Heart right ventricle (tissue), 16 donors: Measurements from ENCODE around the gene SULT1C2. TPM values are rescaled to one million over a fixed set of nuclear protein-coding genes. Genes with fewer than 3 reads are reported as not detected.
A peak's percentile ranks its signal among the peaks of the same experiment; 100 is the strongest.

Source experiments
- ATAC-seq, 8 donors: fragments of 200-7000 bp; cut with Tn5 transposase; one replicate each; pipeline ENCODE4 v1.9.1; 2020; ENCODE audit warnings: mild to moderate bottlenecking in 8 of 8, moderate library complexity in 8 of 8, moderate number of reproducible peaks in 1 of 8
- DNase-seq, 2 donors: peaks; one replicate each; pipeline ENCODE4 v3.0.0-alpha.2; 2020
- H3K27ac ChIP-seq, 10 donors: fragments of 200-600 bp; sonication (generic) in 2 of 10; one replicate each; pipeline versions ENCODE4 v1.5.0 to v1.8.0; 2020 to 2022; ENCODE audit warnings: mild to moderate bottlenecking in 3 of 10
- H3K27me3 ChIP-seq, 7 donors: fragments of 200-600 bp; one replicate each; pipeline ENCODE4 v1.8.0; 2021 to 2022; ENCODE audit warnings: mild to moderate bottlenecking in 2 of 7
- H3K36me3 ChIP-seq, 9 donors: fragments of 200-600 bp; sonication (generic) in 1 of 9; one replicate each; pipeline versions ENCODE4 v1.5.0 to v1.8.0; 2020 to 2022; ENCODE audit warnings: mild to moderate bottlenecking in 2 of 9
- H3K4me1 ChIP-seq, 9 donors: fragments of 200-600 bp; sonication (generic) in 1 of 9; one replicate each; pipeline versions ENCODE4 v1.5.0 to v1.8.0; 2020 to 2022; ENCODE audit warnings: mild to moderate bottlenecking in 4 of 9
- H3K4me3 ChIP-seq, 10 donors: fragments of 200-600 bp; sonication (generic) in 2 of 10; one replicate each; pipeline versions ENCODE4 v1.5.0 to v1.8.0; 2020 to 2022; ENCODE audit warnings: mild to moderate bottlenecking in 7 of 10, moderate library complexity in 2 of 10
- H3K9me3 ChIP-seq, 11 donors: fragments of 200-600 bp in 10 of 11; sonication (generic) in 2 of 11; one replicate each; pipeline versions ENCODE4 v1.5.0 to v1.8.0; 2013 to 2022; ENCODE audit warnings: mild to moderate bottlenecking in 2 of 11, control low read depth in 1 of 11, moderate library complexity in 1 of 11
- CTCF ChIP-seq, 9 donors: fragments of 200-600 bp; sonication (generic) in 2 of 9; IDR thresholded peaks; one replicate each; pipeline versions ENCODE4 v1.5.0 to v1.8.0; 2021 to 2022; ENCODE audit warnings: antibody characterized with exemption in 9 of 9, mild to moderate bottlenecking in 5 of 9, moderate library complexity in 1 of 9
- WGBS, 2 donors: extraction: QIAGEN DNeasy Blood & Tissue Kit; methylation state at CpG; one replicate each; pipeline ENCODE4 v1.1.7; 2013; ENCODE audit warnings: inconsistent platforms in 1 of 2; 5-methylcytosine and 5-hydroxymethylcytosine counted together
- intact Hi-C, 10 donors: fragments of 100-400 bp; cut with DNase I; formaldehyde crosslinking; loops; one replicate each; pipeline versions ENCODE4 v1.11.1 to v1.14.2; 2022
- polyA plus RNA-seq, 2 donors: library from polyadenylated mRNA; stranded (reverse); fragments of 200-250 nt; gene quantifications; one replicate each; pipeline ENCODE4 v1.2.3, GENCODE V29; 2013
- total RNA-seq, 10 donors: library from RNA; stranded (reverse); fragmentation: NEBNext Ultra II Directional in 3 of 10; extraction: Animal tissue kit (Norgen Biotek cat#: 25700) in 3 of 10; gene quantifications; one replicate each; pipeline versions ENCODE4 v1.2.1 to v1.2.4, GENCODE V29; 2021 to 2023
- donor health status: Arrhythmogenic right ventricular cardiomyopathy.
- donor health status: ischemic (EF 13 %, LVEDD 7.1; RV severe dilation, severe dysfunction).
- donor health status: healthy with polysubstance abuse.
- donor health status: DM: no; HTN: yes; CAD: no.
- donor health status: DM: no; HTN: no; CAD: no.
- donor health status: ischemic (EF 25% LVEDD 6.9; RV normal size, moderate dysfunction).
- donor health status: ischemic (EF 25% LVEDD 5.7; RV mildly dilated, moderate dysfunction).
- donor health status: healthy.
- donor health status: DM: yes; HTN: yes; CAD: no.
- donor health status: Ischemic cardiomyopathy.
- donor health status: ischemic (EF 35%, LVEDD 5.7; RV mildly dilated, moderate dysfunction).
- donor health status: nonischemic (EF 11% LVEDD 7.7; RV severe dilation, severe dysfunction).
- donor health status: DM: yes; HTN: yes; CAD: no.
- donor health status: PGD.
- donor health status: ischemic (EF 29% LVEDD 5.4; RV normal size, mild dysfunction).
- donor health status: nonischemic (EF 23%, LVEDD 6.1; RV moderate dilation, normal function).

The SULT1C2 gene
- total and polyA plus RNA-seq, 12 donors: 0.19 to 2.4 (median 1.1) TPM; not detected in 2

GRCh38 chr2:108262036-108262435, 26.7 kb upstream of the SULT1C2 start:
- Histone ChIP-seq H3K36me3 (no peaks in the 10 kb centered on the region), H3K9me3 (no peaks in the 10 kb centered on the region), H3K27ac (no peak overlapping the region), H3K4me1 (no peaks in the 10 kb centered on the region), H3K27me3 (no peaks in the 10 kb centered on the region), H3K4me3 (no peak overlapping the region)
- no peak for TF ChIP-seq CTCF (IDR thresholded peaks at IDR 0.05)
- intact Hi-C loops: no loop called here
- ATAC-seq (no peak), DNase-seq (no peak)
- WGBS, 2 donors: 58 to 65% methylated on average over 1 of the region's 1 CpG

GRCh38 chr2:108263401-108263800, 25.3 kb upstream of the SULT1C2 start:
- Histone ChIP-seq H3K9me3 (no peaks in the 10 kb centered on the region), H3K36me3 (no peaks in the 10 kb centered on the region), H3K4me1 (no peaks in the 10 kb centered on the region), H3K27ac (no peak overlapping the region), H3K27me3 (no peaks in the 10 kb centered on the region), H3K4me3 (no peak overlapping the region)
- DNase-seq: no peak
- ATAC-seq: no peak
- no peak for TF ChIP-seq CTCF (IDR thresholded peaks at IDR 0.05)
- intact Hi-C loops: no loop called here

GRCh38 chr2:108266218-108266617, 22.5 kb upstream of the SULT1C2 start:
- no peak overlapping the region for H3K4me3 ChIP-seq
- H3K9me3 ChIP-seq: no peaks in the 10 kb centered on the region
- H3K4me1 ChIP-seq: no peaks in the 10 kb centered on the region
- no peak for TF ChIP-seq CTCF (IDR thresholded peaks at IDR 0.05)
- WGBS, 2 donors: 87 to 91% methylated on average over 3 of the region's 3 CpGs
- H3K27me3 ChIP-seq: no peaks in the 10 kb centered on the region
- no peaks in the 10 kb centered on the region for H3K36me3 ChIP-seq
- intact Hi-C loops: no loop called here
- H3K27ac ChIP-seq: no peak overlapping the region
- ATAC-seq: no peak
- DNase-seq: no peak

- no peak for TF ChIP-seq CTCF (IDR thresholded peaks at IDR 0.05)
- H3K27me3 ChIP-seq: no peaks in the 10 kb centered on the region
- peaks cover 0 to 2% (median 0%) of the 10 kb centered on the region in 9 donors for H3K4me1 ChIP-seq
- no peak overlapping the region for H3K4me3 ChIP-seq
- H3K9me3 ChIP-seq: no peaks in the 10 kb centered on the region
- ATAC-seq (peak in 1 of 8 donors; percentile 39), DNase-seq (no peak)
- intact Hi-C loops: no loop called here
- peak overlapping the region in 2 of 10 donors; percentile 15 to 42 for H3K27ac ChIP-seq
- H3K36me3 ChIP-seq: no peaks in the 10 kb centered on the region
- WGBS, 2 donors: 69% methylated on average over 5 of the region's 5 CpGs
Observed at GRCh38 chr2:108267101-108267500, 21.6 kb upstream of the SULT1C2 start.

GRCh38 chr2:108268001-108268400, 20.7 kb upstream of the SULT1C2 start:
- DNase-seq (no peak), ATAC-seq (no peak)
- Histone ChIP-seq H3K4me3 (no peak overlapping the region), H3K27me3 (no peaks in the 10 kb centered on the region), H3K4me1 (peaks cover 0 to 5% (median 0%) of the 10 kb centered on the region in 9 donors), H3K36me3 (no peaks in the 10 kb centered on the region), H3K9me3 (no peaks in the 10 kb centered on the region), H3K27ac (no peak overlapping the region)
- 79 to 86% methylated on average over 4 of the region's 4 CpGs for WGBS, 2 donors
- intact Hi-C loops: no loop called here
- TF ChIP-seq CTCF (IDR thresholded peaks at IDR 0.05): no peak
